DMS79 (cell line): ENCODE results near the gene ADARB1.
A peak's percentile ranks its signal among the peaks of the same experiment; 100 is the strongest.

Experiments used
- DNase-seq: peaks from one replicate; lab custom pipeline; 2025; lab: John Stamatoyannopoulos, UW

Gene ADARB1

GRCh38 chr21:45095505-45095904 is 21.1 kb downstream of the ADARB1 start:
- no peak for DNase-seq

GRCh38 chr21:45096217-45096616 is 21.8 kb downstream of the ADARB1 start:
- DNase-seq = no peak

- DNase-seq = no peak
Observed at GRCh38 chr21:45097827-45098387, 23.5 kb downstream of the ADARB1 start.

GRCh38 chr21:45098867-45099266 is 24.5 kb downstream of the ADARB1 start:
- DNase-seq = no peak

- no peak for DNase-seq
Observed at GRCh38 chr21:45099571-45099970, 25.2 kb downstream of the ADARB1 start.

GRCh38 chr21:45100866-45101265 is 26.5 kb downstream of the ADARB1 start:
- no peak for DNase-seq

GRCh38 chr21:45102391-45102932 is 28.1 kb downstream of the ADARB1 start:
- DNase-seq = no peak

GRCh38 chr21:45103971-45104520 is 29.7 kb downstream of the ADARB1 start:
- DNase-seq = no peak

GRCh38 chr21:45104560-45104959 is 30.2 kb downstream of the ADARB1 start:
- DNase-seq = no peak

GRCh38 chr21:45105906-45106485 is 31.6 kb downstream of the ADARB1 start:
- no peak for DNase-seq

GRCh38 chr21:45108034-45108790 is 33.8 kb downstream of the ADARB1 start:
- DNase-seq = no peak

GRCh38 chr21:45108808-45109781 is 34.7 kb downstream of the ADARB1 start:
- no peak for DNase-seq

GRCh38 chr21:45109831-45110492 is 35.6 kb downstream of the ADARB1 start:
- no peak for DNase-seq

- no peak for DNase-seq
Observed at GRCh38 chr21:45110873-45111624, 36.7 kb downstream of the ADARB1 start.

- DNase-seq = peak; percentile 44
Observed at GRCh38 chr21:45111703-45112102, 37.3 kb downstream of the ADARB1 start.

GRCh38 chr21:45112371-45112770 is 38.0 kb downstream of the ADARB1 start:
- DNase-seq = no peak

GRCh38 chr21:45113543-45113942 is 39.2 kb downstream of the ADARB1 start:
- no peak for DNase-seq

- no peak for DNase-seq
Observed at GRCh38 chr21:45114072-45114471, 39.7 kb downstream of the ADARB1 start.

- DNase-seq = no peak
Observed at GRCh38 chr21:45114475-45114874, 40.1 kb downstream of the ADARB1 start.

GRCh38 chr21:45115141-45115540 is 40.8 kb downstream of the ADARB1 start:
- DNase-seq = no peak
